GM12892 (cell line): ENCODE results near the gene TMPRSS9.
"Not testable (repeated sequence)": the region's sequence is repeated elsewhere in the genome, so short reads cannot be mapped to it uniquely, and the experiment has no call there.

Experiments
- POLR2A ChIP-seq: IDR thresholded peaks from 2 replicates; pipeline ENCODE4 v1.6.1; 2011; ENCODE audit warnings: low read depth, low read length, control low read depth
- POLR2AphosphoS5 ChIP-seq: IDR thresholded peaks from 2 replicates; pipeline ENCODE4 v1.6.1; 2011; ENCODE audit warnings: low read depth, low read length, control low read depth
- TAF1 ChIP-seq: IDR thresholded peaks from 2 replicates; pipeline ENCODE4 v1.6.1; 2011; ENCODE audit warnings: low read depth, mild to moderate bottlenecking, control low read depth, low read length, borderline replicate concordance

DNA sequence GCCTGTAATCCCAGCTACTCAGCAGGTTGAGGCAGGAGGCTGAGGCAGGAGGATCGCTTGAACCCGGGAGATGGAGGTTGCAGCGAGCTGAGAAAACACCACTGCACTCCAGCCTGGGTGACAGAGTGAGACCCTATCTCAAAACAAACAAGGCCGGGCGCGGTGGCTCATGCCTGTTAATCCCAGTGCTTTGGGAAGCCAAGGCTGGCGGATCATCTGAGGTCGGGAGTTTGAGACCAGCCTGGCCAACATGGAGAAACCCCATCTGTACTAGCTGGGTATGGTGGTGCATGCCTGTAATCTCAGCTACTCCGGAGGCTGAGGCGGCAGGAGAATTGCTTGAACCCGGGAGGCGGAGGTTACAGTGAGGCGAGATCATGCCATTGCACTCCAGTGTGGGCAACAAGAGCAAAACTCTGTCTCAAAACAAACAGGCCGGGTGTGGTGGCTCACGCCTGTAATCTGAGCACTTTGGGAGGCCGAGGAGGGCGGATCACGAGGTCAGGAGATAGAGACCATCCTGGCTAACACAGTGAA lies 35.3 kb downstream of the TMPRSS9 start:
- TF ChIP-seq TAF1, POLR2A, POLR2AphosphoS5: not testable (repeated sequence)
